KMS-11 (cell line): Measurements from ENCODE around the gene HOXA9.

Experiments
- H2AFZ ChIP-seq: fragments of 200-600 bp; sonication (generic); 2 replicates; pipeline ENCODE4 v1.6.1; 2016; ENCODE audit warnings: antibody characterized with exemption, mixed run types, low read depth
- H3K27ac ChIP-seq: fragments of 200-600 bp; sonication (generic); 2 replicates; pipeline ENCODE4 v1.6.1; 2016; ENCODE audit warnings: mild to moderate bottlenecking, mixed run types
- H3K27me3 ChIP-seq: fragments of 200-600 bp; sonication (generic); 2 replicates; pipeline ENCODE4 v1.6.1; 2017; ENCODE audit warnings: mild to moderate bottlenecking, low read depth, mixed run types, moderate library complexity; ENCODE audit not compliant: insufficient read depth
- H3K36me3 ChIP-seq: fragments of 200-600 bp; sonication (generic); 2 replicates; pipeline ENCODE4 v1.6.1; 2017; ENCODE audit warnings: mild to moderate bottlenecking, mixed run types; ENCODE audit not compliant: insufficient read depth
- H3K4me1 ChIP-seq: fragments of 200-600 bp; sonication (generic); 2 replicates; pipeline ENCODE4 v1.6.1; 2016; ENCODE audit warnings: mild to moderate bottlenecking, low read depth, mixed run types; ENCODE audit not compliant: poor library complexity, severe bottlenecking
- H3K4me2 ChIP-seq: fragments of 200-600 bp; sonication (generic); 2 replicates; pipeline ENCODE4 v1.7.0; 2016; ENCODE audit warnings: mild to moderate bottlenecking, mixed run types
- H3K4me3 ChIP-seq: fragments of 200-600 bp; sonication (generic); IDR thresholded peaks from 2 replicates; pipeline ENCODE4 v1.6.1; 2017; ENCODE audit warnings: low read depth, low read length, mixed read lengths; ENCODE audit not compliant: insufficient read depth
- H3K79me2 ChIP-seq: fragments of 200-600 bp; sonication (generic); 2 replicates; pipeline ENCODE4 v1.6.1; 2016; ENCODE audit warnings: low read depth, mixed run types; ENCODE audit not compliant: insufficient read depth
- H3K9ac ChIP-seq: fragments of 200-600 bp; sonication (generic); 2 replicates; pipeline ENCODE4 v1.6.1; 2016; ENCODE audit warnings: mild to moderate bottlenecking, mixed run types
- H4K20me1 ChIP-seq: fragments of 200-600 bp; sonication (generic); 2 replicates; pipeline ENCODE4 v1.6.1; 2016; ENCODE audit warnings: mild to moderate bottlenecking, mixed run types; ENCODE audit not compliant: insufficient read depth
- TF ChIP-seq, protein P1 (sequence below): fragments of 200-600 bp; sonication (generic); conservative IDR thresholded peaks from 2 replicates; pipeline ENCODE4 v1.6.1; 2017; ENCODE audit warnings: low read depth, mild to moderate bottlenecking, antibody characterized with exemption, low read length, moderate library complexity, mixed read lengths

The HOXA9 gene

DNA sequence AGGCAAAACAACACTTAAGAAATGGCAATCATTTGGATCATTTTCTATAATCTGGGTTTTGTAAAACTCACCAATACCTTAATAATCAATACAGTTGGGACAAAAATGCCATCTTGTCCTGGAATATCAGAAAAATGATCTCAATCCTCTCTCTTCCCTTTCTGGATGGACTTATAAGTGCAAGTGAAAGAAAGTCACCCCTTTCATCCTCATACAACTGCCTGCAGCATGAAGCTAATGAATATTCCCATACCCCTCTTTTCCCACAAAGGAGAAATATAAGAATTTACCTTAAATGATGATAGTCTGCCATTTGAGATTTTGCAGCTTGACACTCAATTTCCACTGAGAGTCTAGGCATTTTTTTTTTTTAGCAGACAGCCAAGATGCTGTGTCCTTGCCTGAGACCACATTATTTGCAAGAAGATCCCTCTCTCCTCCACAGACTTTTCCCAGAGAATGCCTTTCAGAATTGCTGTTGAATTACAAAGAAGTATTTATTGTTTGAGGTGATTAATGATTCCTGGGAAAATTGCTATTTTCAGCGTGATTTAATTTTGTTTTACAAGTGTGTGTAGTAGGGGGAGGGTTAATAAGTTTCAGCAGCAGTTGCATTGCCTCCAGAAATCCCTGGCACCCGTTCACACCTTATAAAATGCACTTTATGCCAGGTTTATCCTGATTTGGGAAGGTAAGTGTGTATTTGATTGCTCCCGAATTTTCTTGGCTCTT, 38.6 kb downstream of the HOXA9 start:
- H3K79me2 ChIP-seq = no peaks in the 10 kb centered on the region; the same call in 1 of the 2 replicates
- H4K20me1 ChIP-seq = no peaks in the 10 kb centered on the region
- no peak overlapping the region for H3K9ac ChIP-seq
- no peaks in the 10 kb centered on the region for H3K27me3 ChIP-seq
- no peaks in the 10 kb centered on the region for H3K36me3 ChIP-seq
- TF ChIP-seq, protein P1, sequence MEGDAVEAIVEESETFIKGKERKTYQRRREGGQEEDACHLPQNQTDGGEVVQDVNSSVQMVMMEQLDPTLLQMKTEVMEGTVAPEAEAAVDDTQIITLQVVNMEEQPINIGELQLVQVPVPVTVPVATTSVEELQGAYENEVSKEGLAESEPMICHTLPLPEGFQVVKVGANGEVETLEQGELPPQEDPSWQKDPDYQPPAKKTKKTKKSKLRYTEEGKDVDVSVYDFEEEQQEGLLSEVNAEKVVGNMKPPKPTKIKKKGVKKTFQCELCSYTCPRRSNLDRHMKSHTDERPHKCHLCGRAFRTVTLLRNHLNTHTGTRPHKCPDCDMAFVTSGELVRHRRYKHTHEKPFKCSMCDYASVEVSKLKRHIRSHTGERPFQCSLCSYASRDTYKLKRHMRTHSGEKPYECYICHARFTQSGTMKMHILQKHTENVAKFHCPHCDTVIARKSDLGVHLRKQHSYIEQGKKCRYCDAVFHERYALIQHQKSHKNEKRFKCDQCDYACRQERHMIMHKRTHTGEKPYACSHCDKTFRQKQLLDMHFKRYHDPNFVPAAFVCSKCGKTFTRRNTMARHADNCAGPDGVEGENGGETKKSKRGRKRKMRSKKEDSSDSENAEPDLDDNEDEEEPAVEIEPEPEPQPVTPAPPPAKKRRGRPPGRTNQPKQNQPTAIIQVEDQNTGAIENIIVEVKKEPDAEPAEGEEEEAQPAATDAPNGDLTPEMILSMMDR = no peak
- H3K4me3 ChIP-seq = no peak overlapping the region
- H2AFZ ChIP-seq = no peak overlapping the region
- no peak overlapping the region for H3K4me2 ChIP-seq
- H3K4me1 ChIP-seq = peaks cover 20% of the 10 kb centered on the region
- H3K27ac ChIP-seq = no peak overlapping the region

DNA sequence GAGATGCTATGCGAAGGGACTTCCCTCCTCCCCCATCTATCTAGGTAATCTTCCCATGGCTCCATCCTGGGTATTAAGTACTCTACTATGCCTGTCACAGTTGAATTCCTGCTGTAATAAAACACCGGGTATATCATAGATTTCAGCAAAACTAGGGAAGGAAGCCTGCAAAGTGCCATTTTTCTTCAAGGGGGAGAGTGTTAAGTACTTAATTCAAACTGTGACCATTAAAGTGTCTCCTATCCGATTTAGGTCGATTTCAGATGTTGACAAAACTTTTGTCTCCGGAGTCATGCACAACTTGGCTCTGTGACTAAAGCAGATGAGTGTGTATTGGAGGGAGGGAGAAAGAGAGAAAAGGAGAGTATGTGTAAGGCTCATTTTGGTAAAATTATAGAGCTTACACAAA, 39.3 kb downstream of the HOXA9 start:
- H3K36me3 ChIP-seq = no peaks in the 10 kb centered on the region
- no peak overlapping the region for H2AFZ ChIP-seq
- H4K20me1 ChIP-seq = no peaks in the 10 kb centered on the region
- H3K4me1 ChIP-seq = peaks cover 15% of the 10 kb centered on the region
- H3K4me3 ChIP-seq = no peak overlapping the region
- no peak overlapping the region for H3K27ac ChIP-seq
- no peaks in the 10 kb centered on the region for H3K27me3 ChIP-seq
- TF ChIP-seq, protein P1 = no peak
- H3K79me2 ChIP-seq = no peaks in the 10 kb centered on the region; the same call in 1 of the 2 replicates
- no peak overlapping the region for H3K9ac ChIP-seq
- H3K4me2 ChIP-seq = no peak overlapping the region

DNA sequence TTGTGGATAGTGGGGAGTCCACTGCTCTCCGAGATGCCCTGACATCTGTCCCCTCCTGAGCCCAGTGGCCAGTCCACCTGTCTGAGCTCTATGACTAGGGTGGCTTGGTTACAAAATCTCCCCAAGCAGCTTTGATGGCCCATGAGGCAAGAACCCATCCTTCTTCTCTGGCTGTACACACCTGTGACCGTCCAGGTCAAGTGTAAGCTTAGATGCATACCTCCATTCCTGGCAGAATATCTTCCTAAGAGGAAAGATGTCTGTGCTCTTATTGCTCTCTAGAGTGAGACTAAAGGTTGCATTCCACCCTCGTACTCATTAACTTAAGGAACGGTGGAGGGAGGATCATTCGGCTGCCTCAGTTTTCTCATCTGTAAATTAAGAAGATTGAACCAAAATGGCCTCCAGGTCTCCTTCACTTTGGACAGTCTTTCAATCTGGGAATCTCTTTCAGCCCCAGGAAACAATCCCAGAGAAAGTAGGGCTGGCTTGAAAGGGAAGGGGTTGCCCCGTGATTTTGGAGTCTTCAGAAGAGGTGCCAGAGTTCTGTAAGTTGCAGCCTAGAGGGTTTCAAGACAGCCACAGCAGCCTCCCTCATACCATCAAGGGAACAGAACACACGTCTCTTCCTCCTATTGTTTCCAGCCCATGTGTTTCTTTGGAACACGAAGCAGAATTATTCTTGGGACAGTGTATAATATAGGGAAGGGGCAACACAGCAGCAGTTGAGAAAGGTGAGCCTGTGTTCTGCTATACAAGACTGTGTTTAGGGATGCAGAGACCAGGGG, 40.2 kb downstream of the HOXA9 start:
- TF ChIP-seq, protein P1 = no peak
- Histone ChIP-seq H3K36me3 (no peaks in the 10 kb centered on the region), H3K4me1 (peaks cover 15% of the 10 kb centered on the region), H3K27me3 (no peaks in the 10 kb centered on the region), H3K27ac (no peak overlapping the region), H4K20me1 (no peaks in the 10 kb centered on the region), H3K79me2 (no peaks in the 10 kb centered on the region; the same call in 1 of the 2 replicates), H3K4me2 (no peak overlapping the region), H2AFZ (no peak overlapping the region), H3K4me3 (no peak overlapping the region), H3K9ac (no peak overlapping the region)

DNA sequence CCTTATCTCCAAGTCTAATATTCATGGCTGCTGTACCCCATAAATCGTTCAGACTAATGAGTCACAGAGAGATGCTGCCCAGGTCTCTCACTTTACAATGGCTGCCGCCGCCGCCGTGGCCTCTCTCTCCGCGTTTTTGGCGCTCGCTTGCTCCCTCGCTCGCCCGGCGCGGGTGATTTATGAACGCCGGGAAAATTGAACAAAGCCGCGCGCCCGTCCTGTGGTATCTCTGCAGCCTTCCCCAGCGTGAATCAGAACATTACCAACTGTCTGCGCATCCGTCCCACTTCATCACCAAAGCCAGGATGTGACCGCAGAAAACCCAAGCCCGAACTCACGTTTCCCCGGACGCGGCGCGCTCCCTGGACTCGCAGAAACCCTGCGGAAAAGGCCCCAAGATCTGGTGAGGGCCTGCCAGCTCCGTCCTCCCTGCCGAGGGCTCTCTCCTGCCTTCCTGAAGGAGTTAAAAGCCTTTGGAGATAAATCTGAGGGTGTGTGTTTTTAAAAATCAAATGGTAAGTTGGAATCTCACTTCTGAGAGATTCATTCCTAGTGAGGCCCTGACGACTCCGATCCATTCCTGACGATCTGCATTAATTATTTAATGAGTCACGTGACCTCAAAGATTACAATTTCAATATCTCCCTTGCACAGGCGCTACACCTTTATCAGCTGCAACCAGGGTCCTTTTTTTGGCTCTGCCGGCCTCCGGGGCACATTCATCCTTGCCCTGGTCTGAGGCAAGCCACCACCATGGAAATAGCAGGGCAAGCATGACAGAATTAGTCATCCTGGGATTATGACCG, 41.0 kb downstream of the HOXA9 start:
- no peak overlapping the region for H3K9ac ChIP-seq
- H3K4me3 ChIP-seq = no peak overlapping the region
- H2AFZ ChIP-seq = no peak overlapping the region
- no peaks in the 10 kb centered on the region; the same call in 1 of the 2 replicates for H3K79me2 ChIP-seq
- TF ChIP-seq, protein P1 = no peak
- H3K27ac ChIP-seq = no peak overlapping the region
- H3K4me2 ChIP-seq = no peak overlapping the region
- no peaks in the 10 kb centered on the region for H3K27me3 ChIP-seq
- H3K36me3 ChIP-seq = no peaks in the 10 kb centered on the region
- no peaks in the 10 kb centered on the region for H4K20me1 ChIP-seq
- H3K4me1 ChIP-seq = peaks cover 10% of the 10 kb centered on the region
